T follicular helper cell (primary cell): ENCODE measurements around the gene PNPLA7.
"Not testable (repeated sequence)": the region's sequence is repeated elsewhere in the genome, so short reads cannot be mapped to it uniquely, and the experiment has no call there.

Experiments used
- DNase-seq: peaks from one replicate; pipeline ENCODE4 v3.0.0-alpha.2; 2020; ENCODE audit warnings: low read depth

The PNPLA7 gene

DNA sequence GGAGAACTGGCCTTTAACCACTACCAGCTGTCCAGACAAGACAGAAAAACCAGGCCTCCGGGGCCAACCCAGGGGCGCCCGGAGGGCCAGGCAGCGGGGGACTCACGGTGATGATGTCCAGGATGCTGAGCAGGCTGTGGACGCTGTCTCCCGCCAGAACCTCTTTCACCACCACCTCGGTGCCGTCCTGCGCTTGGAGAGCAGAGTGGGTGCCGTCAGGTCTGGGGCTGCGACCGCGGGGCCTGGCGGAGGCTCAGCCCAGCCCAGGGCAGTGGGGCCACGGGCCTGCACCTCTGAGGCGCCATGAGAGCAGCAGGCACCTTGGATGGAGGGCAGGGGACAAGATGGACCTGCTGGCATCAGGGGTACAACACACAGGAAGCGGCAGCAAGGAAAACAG lies 9.7 kb downstream of the PNPLA7 start:
- DNase-seq: no peak

GRCh38 chr9:137538058-137538457 lies 12.1 kb downstream of the PNPLA7 start:
- DNase-seq: no peak

GRCh38 chr9:137536594-137537131 lies 13.5 kb downstream of the PNPLA7 start:
- DNase-seq: not testable (repeated sequence)

DNA sequence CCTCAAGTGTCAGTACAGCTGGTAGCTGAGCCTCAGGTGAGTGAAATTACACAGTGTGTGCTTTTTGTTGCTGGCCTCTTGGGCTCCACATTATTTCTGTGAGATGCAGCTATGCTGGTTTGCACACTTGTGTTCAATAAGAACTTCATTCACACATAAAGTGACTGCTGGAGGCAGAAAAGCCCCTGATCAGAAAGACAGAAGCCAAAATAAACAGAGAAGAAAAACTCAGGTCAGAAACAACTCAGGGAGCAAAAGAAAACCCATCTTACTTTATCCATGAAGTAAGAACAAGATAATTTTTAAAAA lies 15.1 kb downstream of the PNPLA7 start:
- DNase-seq: no peak

DNA sequence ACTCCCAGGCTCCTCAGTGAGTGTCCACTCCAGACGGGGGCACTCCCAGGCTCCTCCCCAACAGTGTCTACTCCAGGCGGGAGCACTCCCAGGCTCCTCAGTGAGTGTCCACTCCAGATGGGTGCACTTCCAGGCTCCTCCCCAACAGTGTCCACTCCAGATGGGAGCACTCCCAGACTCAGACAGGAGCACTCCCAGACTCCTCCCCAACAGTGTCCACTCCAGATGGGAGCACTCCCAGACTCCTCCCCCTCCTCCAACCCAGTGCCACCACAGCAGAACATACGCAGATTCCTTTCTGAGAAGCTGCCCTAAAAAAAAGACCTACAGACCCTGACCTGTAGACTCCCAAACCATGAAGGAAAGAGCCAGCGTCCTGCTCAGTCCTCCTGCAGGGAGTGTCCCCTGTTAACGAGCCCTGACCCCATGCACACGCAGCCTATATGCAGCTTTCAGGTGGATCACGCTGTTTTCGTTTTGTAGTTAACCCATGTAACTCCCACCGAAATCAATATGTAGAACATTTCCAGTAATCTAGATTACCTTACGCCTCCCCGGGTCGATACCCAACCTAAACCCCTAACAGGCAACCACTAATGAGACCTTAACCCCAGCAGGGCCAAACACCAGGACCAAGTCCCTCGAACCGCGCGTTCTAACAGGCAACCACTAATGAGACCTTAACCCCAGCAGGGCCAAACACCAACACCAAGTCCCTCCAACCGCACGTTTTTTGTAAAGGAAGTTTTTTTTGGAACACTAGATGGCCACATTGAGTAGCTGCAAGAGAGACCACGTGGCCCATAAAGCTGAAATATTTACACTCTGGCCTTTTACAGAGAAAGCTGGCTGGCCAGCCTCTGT lies 15.7 kb downstream of the PNPLA7 start:
- DNase-seq: no peak

GRCh38 chr9:137532891-137533468 lies 17.2 kb downstream of the PNPLA7 start:
- DNase-seq: not testable (repeated sequence)

- DNase-seq: no peak
These were observed 19.0 kb downstream of the PNPLA7 start for GRCh38 chr9:137531099-137531765.

DNA sequence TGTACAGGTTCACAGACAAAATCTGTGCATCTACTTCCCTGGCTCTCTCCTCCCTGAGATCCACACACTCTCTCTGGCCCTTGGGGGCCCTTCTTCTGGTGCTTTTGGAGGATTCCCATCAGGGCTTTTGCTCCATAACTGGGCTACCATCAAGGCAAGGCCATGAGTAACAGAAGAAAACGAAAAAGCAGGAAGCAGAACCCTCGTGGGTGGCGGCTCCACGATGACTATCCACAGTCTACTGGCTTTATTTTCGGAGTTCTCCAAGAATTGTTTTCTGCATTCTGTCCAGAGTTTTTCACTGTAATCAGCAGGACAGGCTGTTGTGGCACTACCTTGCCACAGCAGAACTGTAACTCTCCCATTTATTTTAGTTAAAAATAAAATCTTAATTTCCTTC lies 19.9 kb downstream of the PNPLA7 start:
- no peak for DNase-seq

- no peak for DNase-seq
These were observed 25.3 kb downstream of the PNPLA7 start for GRCh38 chr9:137524981-137525317.

- no peak for DNase-seq
These were observed 25.8 kb downstream of the PNPLA7 start for GRCh38 chr9:137524161-137524980.

DNA sequence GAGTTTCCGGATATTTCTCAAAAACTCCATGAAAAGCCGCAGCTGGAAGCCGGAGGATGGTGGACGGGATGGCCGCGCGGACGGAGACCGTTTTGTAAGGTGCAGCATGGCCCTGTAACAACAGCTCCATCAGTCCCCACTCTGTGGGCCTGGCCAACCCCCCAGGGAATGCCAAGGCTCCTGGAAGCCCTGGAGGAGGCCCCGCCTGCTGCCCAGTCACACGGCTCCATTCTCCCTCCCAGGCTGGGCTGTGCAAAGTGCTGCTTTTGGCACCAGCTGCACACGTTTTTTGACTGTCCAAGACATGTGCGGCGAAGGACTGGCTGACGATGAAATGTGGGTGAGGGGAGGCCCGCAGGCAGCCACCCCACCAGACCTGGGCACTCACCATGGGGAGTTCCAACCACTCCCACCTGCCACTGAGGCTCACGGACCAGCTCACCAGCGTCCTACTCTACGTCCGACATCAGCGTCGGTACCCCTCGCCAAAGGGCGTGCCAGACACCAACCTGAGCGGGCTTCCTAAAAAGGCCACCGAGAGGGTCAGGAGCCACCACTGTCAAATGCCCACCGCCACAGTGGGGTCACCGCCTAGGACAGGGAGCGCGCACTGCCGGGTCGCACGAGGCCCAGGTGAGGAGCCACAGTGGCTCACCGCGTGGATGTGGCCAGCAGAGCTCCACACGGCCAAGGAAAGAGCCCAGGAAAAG lies 27.3 kb downstream of the PNPLA7 start:
- no peak for DNase-seq

GRCh38 chr9:137521405-137521985 lies 28.7 kb downstream of the PNPLA7 start:
- DNase-seq: no peak

DNA sequence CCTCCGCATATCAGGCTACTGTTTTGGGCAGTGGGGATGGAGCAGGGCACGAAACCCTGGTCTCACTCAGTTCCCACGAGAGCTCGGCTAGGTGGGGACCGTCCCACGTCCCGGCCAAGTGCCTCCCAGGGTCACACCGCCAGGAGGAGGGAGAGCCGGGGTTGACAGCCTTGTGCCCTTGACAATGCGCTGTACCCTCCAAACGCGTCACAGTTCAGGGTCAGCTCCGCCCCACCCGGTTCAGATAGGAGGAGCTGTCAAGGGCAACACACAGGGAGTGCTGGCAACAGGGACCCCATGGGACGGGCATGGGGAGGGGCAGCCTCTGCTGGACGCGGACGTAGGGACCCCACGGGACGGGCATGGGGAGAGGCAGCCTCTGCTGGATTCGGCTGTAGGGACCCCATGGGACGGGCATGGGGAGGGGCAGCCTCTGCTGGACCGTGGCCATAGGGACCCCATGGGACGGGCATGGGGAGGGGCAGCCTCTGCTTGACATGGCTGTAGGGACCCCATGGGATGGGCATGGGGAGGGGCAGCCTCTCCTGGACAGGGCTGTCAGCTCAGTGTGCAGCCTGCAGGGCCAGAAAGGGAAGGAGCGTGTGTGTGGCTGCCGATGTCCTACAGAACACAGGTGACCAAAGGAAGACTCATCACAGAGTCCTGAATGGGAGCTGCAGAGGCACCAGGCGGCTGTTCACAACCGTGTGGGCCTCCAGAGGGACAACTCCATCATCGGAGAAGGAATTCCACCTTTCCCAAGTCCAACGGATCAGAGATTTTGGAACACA lies 29.4 kb downstream of the PNPLA7 start:
- no peak for DNase-seq

DNA sequence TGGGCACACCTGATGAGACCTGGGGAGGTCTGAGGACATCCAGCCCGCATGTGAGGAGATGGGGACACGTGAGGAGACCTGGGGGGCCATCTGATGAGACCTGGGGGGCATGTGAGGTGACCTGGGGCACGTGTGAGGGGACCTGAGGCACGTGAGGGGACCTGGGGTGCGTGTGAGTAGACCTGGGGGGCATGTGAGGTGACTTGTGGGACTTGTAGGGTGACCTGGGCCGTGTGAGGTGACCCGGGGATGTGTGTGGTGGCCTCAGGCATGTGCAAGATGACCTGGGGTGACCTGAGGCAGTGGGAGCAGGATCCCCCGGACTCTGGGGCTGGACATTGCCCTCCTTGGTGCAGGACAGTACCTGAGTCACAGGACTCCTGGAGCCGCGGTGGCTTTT lies 30.6 kb downstream of the PNPLA7 start:
- no peak for DNase-seq

GRCh38 chr9:137518661-137519459 lies 31.3 kb downstream of the PNPLA7 start:
- not testable (repeated sequence) for DNase-seq

- no peak for DNase-seq
These were observed 33.9 kb downstream of the PNPLA7 start for GRCh38 chr9:137516144-137516917.

GRCh38 chr9:137515338-137515724 lies 34.9 kb downstream of the PNPLA7 start:
- DNase-seq: no peak

GRCh38 chr9:137514691-137515337 lies 35.4 kb downstream of the PNPLA7 start:
- DNase-seq: no peak
